ENCODE data around the gene ZBTB44.
"Not testable (repeated sequence)": the region's sequence is repeated elsewhere in the genome, so short reads cannot be mapped to it uniquely, and the experiment has no call there.

ZBTB44 gene

DNA sequence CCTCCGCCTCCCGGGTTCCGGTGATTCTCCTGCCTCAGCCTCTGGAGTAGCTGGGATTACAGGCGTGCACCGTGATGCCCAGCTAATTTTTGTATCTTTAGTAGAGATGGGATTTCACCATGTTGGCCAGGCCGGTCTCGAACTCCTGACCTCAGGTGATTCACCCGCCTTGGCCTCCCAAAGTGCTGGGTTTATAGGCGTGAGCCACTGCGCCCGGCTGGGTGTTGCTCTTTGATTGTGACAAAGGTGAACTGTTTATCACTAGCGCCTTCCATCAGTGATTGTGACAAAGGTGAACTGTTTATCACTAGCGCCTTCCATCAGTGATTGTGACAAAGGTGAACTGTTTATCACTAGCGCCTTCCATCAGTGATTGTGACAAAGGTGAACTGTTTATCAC is 121.2 kb downstream of the ZBTB44 start:
- not testable (repeated sequence) for H4K8ac ChIP-seq (ENCODE audit: low read length); H3K4me2 ChIP-seq (ENCODE audit: low read length, poor library complexity, severe bottlenecking); H2BK120ac ChIP-seq (ENCODE audit: low read depth, low read length); H3K36me3 ChIP-seq (ENCODE audit: control insufficient read depth in 1 of 2, insufficient read depth in 2 of 2, low read depth in 1 of 2, low read length in 2 of 2); DNase-seq; H3K23ac ChIP-seq (ENCODE audit: low read length in 2 of 2); H3K18ac ChIP-seq (ENCODE audit: low read depth in 1 of 2, low read length in 2 of 2); H4K91ac ChIP-seq (ENCODE audit: low read length); H3K27me3 ChIP-seq (ENCODE audit: control insufficient read depth in 1 of 2, insufficient read depth in 1 of 2, low read length in 2 of 2); H2BK12ac ChIP-seq (ENCODE audit: low read length in 2 of 2); H3K79me1 ChIP-seq (replicated peaks; ENCODE audit: low read length, poor library complexity, severe bottlenecking); H3K9me3 ChIP-seq (ENCODE audit: control insufficient read depth, low read length); H3K14ac ChIP-seq (ENCODE audit: low read length in 2 of 2); H2AFZ ChIP-seq (ENCODE audit: low read depth, low read length); H3K4me1 ChIP-seq (ENCODE audit: control insufficient read depth, insufficient read depth, low read depth, low read length); H2AK5ac ChIP-seq (ENCODE audit: low read length, severe bottlenecking); H2BK15ac ChIP-seq (ENCODE audit: low read depth, poor library complexity, severe bottlenecking); H3K9ac ChIP-seq (ENCODE audit: low read length); H3K4ac ChIP-seq (ENCODE audit: low read depth in 1 of 2, low read length in 2 of 2); H3K27ac ChIP-seq (ENCODE audit: low read length, poor library complexity, severe bottlenecking); H3K4me3 ChIP-seq (ENCODE audit: insufficient read depth in 1 of 2, low read depth in 1 of 2, low read length in 2 of 2); H2BK5ac ChIP-seq (ENCODE audit: low read depth, low read length, poor library complexity, severe bottlenecking)
- 93% methylated on average over 12 of the region's 14 CpGs for WGBS

DNA sequence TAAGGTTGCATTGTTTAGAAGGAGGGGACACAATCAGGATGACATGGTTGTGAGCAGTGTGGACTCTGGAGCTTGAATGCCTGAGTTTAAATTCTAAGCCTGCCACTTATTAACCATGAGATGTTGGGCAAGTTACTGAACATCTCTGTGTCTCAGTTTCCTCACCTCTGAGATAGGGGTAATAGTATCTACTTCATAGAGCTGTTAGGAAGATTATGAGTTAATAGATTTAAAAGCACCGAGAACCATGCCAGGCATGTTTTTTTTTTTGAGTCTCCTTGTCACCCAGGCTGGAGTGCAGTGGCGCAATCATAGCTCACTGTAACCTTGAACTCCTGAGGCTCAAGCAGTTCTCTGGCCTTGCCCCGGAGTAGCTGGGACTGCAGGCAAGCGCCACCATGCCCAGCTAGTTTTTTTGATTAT is 121.9 kb downstream of the ZBTB44 start:
- H2BK12ac ChIP-seq (ENCODE audit: low read length in 2 of 2): no peak overlapping the region
- WGBS: 88% methylated on average over 4 of the region's 4 CpGs
- no peak overlapping the region for H2BK5ac ChIP-seq (ENCODE audit: low read depth, low read length, poor library complexity, severe bottlenecking)

DNA sequence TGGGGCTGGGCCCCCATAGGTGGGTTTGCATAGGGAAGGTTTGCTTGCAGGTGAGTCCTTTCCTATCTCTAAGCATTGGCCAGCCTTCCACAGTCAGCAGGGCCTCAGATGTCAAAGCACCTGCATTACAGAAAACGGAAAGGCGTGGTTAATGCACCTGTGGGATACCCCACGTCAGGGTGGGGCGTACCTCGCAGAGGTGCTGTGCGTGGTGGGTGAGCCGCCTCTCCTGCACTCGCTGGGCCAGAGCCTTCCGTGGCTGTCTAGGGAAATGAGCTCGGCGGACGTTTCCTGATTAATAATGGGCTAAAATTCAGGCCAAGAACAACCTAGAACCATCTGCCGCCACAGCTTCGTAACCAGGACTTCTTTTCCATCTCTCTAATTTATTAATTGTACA is 122.8 kb downstream of the ZBTB44 start:
- Histone ChIP-seq H3K14ac (ENCODE audit: low read length in 2 of 2) (no peak overlapping the region), H3K4ac (ENCODE audit: low read depth in 1 of 2, low read length in 2 of 2) (no peak overlapping the region), H3K36me3 (ENCODE audit: control insufficient read depth in 1 of 2, insufficient read depth in 2 of 2, low read depth in 1 of 2, low read length in 2 of 2) (no peaks in the 10 kb centered on the region), H2BK120ac (ENCODE audit: low read depth, low read length) (no peak overlapping the region), H3K4me1 (ENCODE audit: control insufficient read depth, insufficient read depth, low read depth, low read length) (peaks cover 6% of the 10 kb centered on the region), H3K9ac (ENCODE audit: low read length) (no peak overlapping the region), H2BK12ac (ENCODE audit: low read length in 2 of 2) (no peak overlapping the region), H3K79me1 (replicated peaks; ENCODE audit: low read length, poor library complexity, severe bottlenecking) (no peaks in the 10 kb centered on the region), H3K9me3 (ENCODE audit: control insufficient read depth, low read length) (no peaks in the 10 kb centered on the region), H2BK5ac (ENCODE audit: low read depth, low read length, poor library complexity, severe bottlenecking) (no peak overlapping the region), H2AFZ (ENCODE audit: low read depth, low read length) (no peak overlapping the region), H3K4me2 (ENCODE audit: low read length, poor library complexity, severe bottlenecking) (no peak overlapping the region), H4K91ac (ENCODE audit: low read length) (no peak overlapping the region), H4K8ac (ENCODE audit: low read length) (no peak overlapping the region), H2BK15ac (ENCODE audit: low read depth, poor library complexity, severe bottlenecking) (no peak overlapping the region), H3K27me3 (ENCODE audit: control insufficient read depth in 1 of 2, insufficient read depth in 1 of 2, low read length in 2 of 2) (peaks cover 0 to 6% of the 10 kb centered on the region in 2 experiments), H3K27ac (ENCODE audit: low read length, poor library complexity, severe bottlenecking) (no peak overlapping the region), H3K4me3 (ENCODE audit: insufficient read depth in 1 of 2, low read depth in 1 of 2, low read length in 2 of 2) (no peak overlapping the region), H3K23ac (ENCODE audit: low read length in 2 of 2) (no peak overlapping the region), H3K18ac (ENCODE audit: low read depth in 1 of 2, low read length in 2 of 2) (no peak overlapping the region), H2AK5ac (ENCODE audit: low read length, severe bottlenecking) (no peak overlapping the region)
- no peak for DNase-seq
- 92% methylated on average over 11 of the region's 14 CpGs for WGBS

More for the DNA sequence above, 121.9 kb downstream of the ZBTB44 start:
- Histone ChIP-seq H3K4me3 (ENCODE audit: insufficient read depth in 1 of 2, low read depth in 1 of 2, low read length in 2 of 2) (no peak overlapping the region), H3K4me2 (ENCODE audit: low read length, poor library complexity, severe bottlenecking) (no peak overlapping the region), H3K23ac (ENCODE audit: low read length in 2 of 2) (no peak overlapping the region), H2BK120ac (ENCODE audit: low read depth, low read length) (no peak overlapping the region), H3K36me3 (ENCODE audit: control insufficient read depth in 1 of 2, insufficient read depth in 2 of 2, low read depth in 1 of 2, low read length in 2 of 2) (no peaks in the 10 kb centered on the region), H3K9ac (ENCODE audit: low read length) (no peak overlapping the region), H4K91ac (ENCODE audit: low read length) (no peak overlapping the region), H3K14ac (ENCODE audit: low read length in 2 of 2) (no peak overlapping the region), H3K79me1 (replicated peaks; ENCODE audit: low read length, poor library complexity, severe bottlenecking) (no peaks in the 10 kb centered on the region), H3K18ac (ENCODE audit: low read depth in 1 of 2, low read length in 2 of 2) (no peak overlapping the region), H3K4me1 (ENCODE audit: control insufficient read depth, insufficient read depth, low read depth, low read length) (peaks cover 9% of the 10 kb centered on the region), H3K9me3 (ENCODE audit: control insufficient read depth, low read length) (no peaks in the 10 kb centered on the region), H3K4ac (ENCODE audit: low read depth in 1 of 2, low read length in 2 of 2) (no peak overlapping the region), H2AFZ (ENCODE audit: low read depth, low read length) (no peak overlapping the region), H3K27ac (ENCODE audit: low read length, poor library complexity, severe bottlenecking) (no peak overlapping the region), H2BK15ac (ENCODE audit: low read depth, poor library complexity, severe bottlenecking) (no peak overlapping the region), H2AK5ac (ENCODE audit: low read length, severe bottlenecking) (no peak overlapping the region), H3K27me3 (ENCODE audit: control insufficient read depth in 1 of 2, insufficient read depth in 1 of 2, low read length in 2 of 2) (peaks cover 0 to 6% of the 10 kb centered on the region in 2 experiments), H4K8ac (ENCODE audit: low read length) (no peak overlapping the region)
- no peak for DNase-seq

- 89% methylated on average over 29 of the region's 29 CpGs for WGBS
- no peak overlapping the region for H3K18ac ChIP-seq (ENCODE audit: low read depth in 1 of 2, low read length in 2 of 2)
- H4K8ac ChIP-seq (ENCODE audit: low read length): no peak overlapping the region
- H3K9ac ChIP-seq (ENCODE audit: low read length): no peak overlapping the region
- no peaks in the 10 kb centered on the region for H3K9me3 ChIP-seq (ENCODE audit: control insufficient read depth, low read length)
- H3K27ac ChIP-seq (ENCODE audit: low read length, poor library complexity, severe bottlenecking): no peak overlapping the region
- H3K27me3 ChIP-seq (ENCODE audit: control insufficient read depth in 1 of 2, insufficient read depth in 1 of 2, low read length in 2 of 2): no peaks in the 10 kb centered on the region
- no peak overlapping the region for H2AFZ ChIP-seq (ENCODE audit: low read depth, low read length)
- no peak overlapping the region for H3K23ac ChIP-seq (ENCODE audit: low read length in 2 of 2)
- H3K4me3 ChIP-seq (ENCODE audit: insufficient read depth in 1 of 2, low read depth in 1 of 2, low read length in 2 of 2): no peak overlapping the region
- H3K4me2 ChIP-seq (ENCODE audit: low read length, poor library complexity, severe bottlenecking): no peak overlapping the region
- H3K4me1 ChIP-seq (ENCODE audit: control insufficient read depth, insufficient read depth, low read depth, low read length): peaks cover 6% of the 10 kb centered on the region
- no peak overlapping the region for H3K14ac ChIP-seq (ENCODE audit: low read length in 2 of 2)
- no peak overlapping the region for H4K91ac ChIP-seq (ENCODE audit: low read length)
- no peak overlapping the region for H2AK5ac ChIP-seq (ENCODE audit: low read length, severe bottlenecking)
- no peak overlapping the region for H2BK15ac ChIP-seq (ENCODE audit: low read depth, poor library complexity, severe bottlenecking)
- no peak overlapping the region for H2BK5ac ChIP-seq (ENCODE audit: low read depth, low read length, poor library complexity, severe bottlenecking)
- no peaks in the 10 kb centered on the region for H3K36me3 ChIP-seq (ENCODE audit: control insufficient read depth in 1 of 2, insufficient read depth in 2 of 2, low read depth in 1 of 2, low read length in 2 of 2)
- H2BK12ac ChIP-seq (ENCODE audit: low read length in 2 of 2): no peak overlapping the region
- H3K4ac ChIP-seq (ENCODE audit: low read depth in 1 of 2, low read length in 2 of 2): no peak overlapping the region
- H2BK120ac ChIP-seq (ENCODE audit: low read depth, low read length): no peak overlapping the region
- H3K79me1 ChIP-seq (replicated peaks; ENCODE audit: low read length, poor library complexity, severe bottlenecking): no peaks in the 10 kb centered on the region
- no peak for DNase-seq
Observed at GRCh38 chr11:130190371-130190881, 124.3 kb downstream of the ZBTB44 start.

All from mesenchymal stem cell (in vitro differentiated cells and primary cell).